ENCODE data around the gene PMF1. TPM values are rescaled to one million over a fixed set of nuclear protein-coding genes. Genes with fewer than 3 reads are reported as not detected.

Gene PMF1
- total RNA-seq, 2 experiments from 2014 or later, result 79.7 to 82.9 TPM

DNA sequence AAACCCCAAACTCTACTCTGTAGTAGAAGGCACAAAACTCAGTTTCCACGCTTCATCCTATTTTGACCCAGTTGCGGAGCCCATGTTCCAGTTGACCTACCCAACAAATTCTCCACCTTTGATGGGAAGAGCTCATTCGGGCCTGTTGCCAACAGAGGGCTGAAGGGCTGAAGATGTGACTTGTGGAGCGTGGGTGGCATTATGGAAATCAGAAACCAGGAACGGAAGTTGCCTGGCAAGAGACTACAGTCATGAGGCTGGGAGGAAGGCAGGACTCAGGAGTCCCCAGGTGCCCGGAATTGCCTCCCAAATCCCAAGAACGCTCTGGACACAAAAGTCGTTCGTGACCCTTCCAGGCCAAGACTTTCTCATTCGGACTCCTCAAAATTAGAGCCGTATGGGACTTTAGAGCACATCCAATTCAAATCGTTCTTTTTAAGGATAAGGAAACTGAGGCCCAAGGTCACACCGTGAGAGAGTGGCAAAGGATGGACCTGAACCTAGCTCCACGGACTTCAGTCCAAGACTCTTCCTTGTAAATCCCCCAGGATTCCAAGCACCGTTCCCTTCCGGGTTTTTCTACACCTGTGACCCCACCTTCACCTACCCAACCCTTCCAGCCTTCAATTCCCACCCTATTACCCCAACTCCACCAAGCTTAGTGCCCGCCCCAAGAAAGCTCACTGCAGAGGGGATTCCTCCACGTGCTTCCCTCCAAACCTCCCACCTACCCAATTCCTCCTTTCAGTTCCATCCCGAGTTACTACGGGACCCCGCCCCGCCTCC is 69.1 kb downstream of the PMF1 start:
- ChIA-PET CTCF (interaction anchor here (0.6 to 2.6 kb wide), 17 partner anchors 9 to 292 kb away, joined by 3 to 9 read pairs (median 4); partner anchors contain the start of gene GLMP), POLR2A (interaction anchor here (0.6 to 1.9 kb wide), 11 partner anchors 9 to 166 kb away, joined by 3 to 8 read pairs (median 3); partner anchors contain the start of genes CCT3, GLMP, SLC25A44 and TSACC)

DNA sequence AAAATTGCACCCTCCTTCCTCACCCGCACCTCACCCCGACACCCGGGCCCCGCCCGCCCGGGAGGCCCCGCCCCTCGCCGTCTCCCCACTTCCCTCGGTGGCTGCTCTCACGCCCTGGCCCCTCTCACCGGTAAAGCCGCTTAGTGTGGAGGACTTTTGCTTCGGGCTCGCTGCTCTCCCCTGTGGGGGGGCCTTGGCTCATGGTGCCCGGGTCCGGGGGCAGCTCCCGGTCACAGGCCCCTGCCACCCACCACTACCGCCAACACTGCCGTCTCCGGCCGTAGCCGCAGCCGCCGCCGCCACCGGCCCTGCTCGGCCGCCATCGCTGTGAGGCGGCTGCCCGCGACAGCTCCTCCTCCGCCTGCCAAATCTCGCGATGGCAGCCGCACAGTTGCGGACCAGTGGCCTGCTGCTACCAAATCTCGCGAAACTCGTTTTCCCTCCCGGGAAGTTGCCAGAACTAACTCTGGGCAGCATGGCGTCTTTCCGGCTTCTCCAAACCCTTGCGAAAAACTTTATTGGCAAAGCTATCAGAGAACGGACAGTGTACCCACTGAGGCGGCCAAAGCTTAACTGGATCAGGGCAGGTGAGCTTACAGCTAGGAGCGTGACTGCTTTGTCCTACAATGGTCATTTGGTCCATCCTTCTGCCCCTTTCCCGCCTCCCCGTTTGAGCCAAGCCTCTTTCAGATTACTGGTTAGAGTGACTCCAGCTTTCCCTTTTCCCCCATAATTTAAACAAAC is 69.8 kb downstream of the PMF1 start, which contains the start of gene SMG5:
SMG5 (minus strand) TSS at position 347 of the 744 bp plus-strand sequence; CDS start at position 202, 145 bp downstream.
- ChIA-PET CTCF (interaction anchor here (0.6 to 2.6 kb wide), 16 partner anchors 9 to 293 kb away, joined by 3 to 9 read pairs (median 4); partner anchors contain the start of gene GLMP), POLR2A (interaction anchor here (0.6 to 1.9 kb wide), 13 partner anchors 9 to 89 kb away, joined by 3 to 8 read pairs (median 3); partner anchors contain the start of genes CCT3, GLMP, PMF1 and SLC25A44)

DNA sequence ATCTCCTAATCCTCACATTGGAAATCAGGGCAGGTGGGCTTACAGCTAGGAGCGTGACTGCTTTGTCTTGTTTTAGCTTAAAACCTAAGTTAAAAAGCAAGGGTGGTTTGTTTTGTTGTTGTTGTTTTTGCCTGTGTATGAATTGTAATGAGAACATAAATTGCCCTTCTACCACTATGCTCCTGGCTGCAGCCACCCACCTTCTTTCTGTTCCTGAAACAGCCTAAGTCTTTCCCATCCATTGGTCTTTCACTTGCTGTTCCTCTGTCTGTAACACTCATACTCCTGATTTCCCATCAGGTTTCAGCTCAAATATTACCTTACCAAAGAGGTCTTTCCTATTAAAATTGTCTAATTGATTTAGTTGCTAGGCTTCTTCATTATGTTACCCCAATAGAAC is 70.7 kb downstream of the PMF1 start:
- ChIA-PET POLR2A (interaction anchor here (0.6 to 1.9 kb wide), 6 partner anchors 8 to 84 kb away, joined by 3 to 8 read pairs (median 6); partner anchors contain the start of genes CCT3, GLMP and TSACC), CTCF (interaction anchor here (0.6 to 2.6 kb wide), 11 partner anchors 9 to 185 kb away, joined by 3 to 9 read pairs (median 4); no protein-coding TSS in a partner anchor)

DNA sequence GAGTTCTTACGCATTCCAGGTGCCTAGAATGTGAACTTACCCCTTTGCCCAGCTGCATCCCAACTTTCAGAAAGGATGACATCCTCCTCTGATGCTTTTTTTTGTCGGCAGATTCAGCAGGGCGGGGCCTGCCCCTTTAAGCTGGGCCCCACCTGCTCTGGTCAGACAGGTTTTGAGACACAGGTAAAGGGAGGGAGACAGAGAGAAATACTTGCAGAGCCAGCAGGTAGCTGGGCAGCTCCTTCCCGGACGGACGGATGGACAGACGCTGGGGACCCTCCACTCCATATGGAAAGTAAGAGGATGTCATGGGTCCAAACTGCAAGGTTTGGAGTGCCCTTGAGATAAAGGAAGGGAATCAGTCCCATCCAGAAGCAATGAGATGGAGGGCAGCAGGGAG is 71.3 kb downstream of the PMF1 start, which contains the start of gene TMEM79:
TMEM79 (plus strand) TSS at position 214 of the 400 bp plus-strand sequence. CDS start 902 bp downstream, outside the sequence.
- CTCF ChIA-PET, result interaction anchor here (0.8 to 1.9 kb wide), 5 partner anchors 11 to 51 kb away, joined by 3 to 6 read pairs (median 3); no protein-coding TSS in a partner anchor
- POLR2A ChIA-PET, result interaction anchor here (1.0 kb wide), 1 partner anchor 9 kb away, joined by 7 read pairs; no protein-coding TSS in a partner anchor

DNA sequence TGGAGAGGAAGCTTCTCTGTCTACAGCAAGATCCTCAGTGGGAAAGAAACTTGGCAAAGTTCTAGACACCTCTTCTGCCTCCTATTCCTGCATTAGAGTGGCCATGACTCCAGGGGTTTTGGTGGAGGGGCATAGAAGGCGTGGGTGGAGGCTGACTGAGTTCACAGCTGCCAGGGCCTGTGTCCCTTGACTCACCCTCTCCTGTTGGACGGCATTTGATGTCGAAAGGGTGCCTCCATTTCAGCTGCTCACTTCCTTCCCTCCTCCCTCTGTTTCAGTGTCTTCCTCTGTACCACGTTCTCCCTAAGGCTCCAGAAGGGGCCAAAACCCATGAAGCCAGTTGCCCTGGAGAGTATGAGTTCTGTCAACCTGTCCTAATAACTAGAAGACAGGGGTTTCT is 72.0 kb downstream of the PMF1 start:
- CTCF ChIA-PET, result interaction anchor here (1.1 kb wide), 1 partner anchor 21 kb away, joined by 3 read pairs; no protein-coding TSS in a partner anchor
- POLR2A ChIA-PET, result interaction anchor here (1.0 kb wide), 1 partner anchor 10 kb away, joined by 7 read pairs; no protein-coding TSS in a partner anchor

DNA sequence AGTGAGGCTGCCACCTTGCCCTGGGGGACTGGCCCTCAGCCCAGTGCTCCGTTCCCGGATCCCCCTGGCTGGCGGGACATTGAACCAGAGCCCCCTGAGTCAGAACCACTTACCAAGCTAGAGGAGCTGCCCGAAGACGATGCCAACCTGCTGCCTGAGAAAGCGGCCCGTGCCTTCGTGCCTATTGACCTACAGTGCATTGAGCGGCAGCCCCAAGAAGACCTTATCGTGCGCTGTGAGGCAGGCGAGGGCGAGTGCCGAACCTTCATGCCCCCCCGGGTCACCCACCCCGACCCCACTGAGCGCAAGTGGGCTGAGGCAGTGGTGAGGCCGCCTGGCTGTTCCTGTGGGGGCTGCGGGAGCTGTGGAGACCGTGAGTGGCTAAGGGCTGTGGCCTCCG is 72.6 kb downstream of the PMF1 start:
- ChIA-PET CTCF (no interaction called here), POLR2A (no interaction called here)

DNA sequence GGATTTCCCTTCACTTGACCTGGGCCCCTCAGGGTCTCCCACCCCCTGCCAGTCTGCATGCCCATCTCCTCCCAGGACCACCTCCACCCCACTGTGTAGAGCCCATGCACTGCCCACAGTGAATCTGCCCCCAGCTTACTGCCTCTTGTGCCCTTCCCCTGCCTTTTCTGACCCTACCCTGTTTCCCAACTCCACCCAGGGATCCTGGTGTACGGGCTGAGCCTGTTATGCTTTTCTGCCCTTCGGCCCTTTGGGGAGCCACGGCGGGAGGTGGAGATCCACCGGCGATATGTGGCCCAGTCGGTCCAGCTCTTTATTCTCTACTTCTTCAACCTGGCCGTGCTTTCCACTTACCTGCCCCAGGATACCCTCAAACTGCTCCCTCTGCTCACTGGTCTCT is 73.3 kb downstream of the PMF1 start:
- POLR2A ChIA-PET, result no interaction called here

More for the DNA sequence above, 73.3 kb downstream of the PMF1 start:
- CTCF ChIA-PET, result no interaction called here

Other genes starting within 250 kb of the PMF1 start
- gene ARHGEF2, start 234.5 kb upstream of the PMF1 start, total RNA-seq, result 100 to 1,000 TPM; 169 TPM
- 100 to 1,000 TPM; 170 to 177 TPM for gene SSR2, start 192.1 kb upstream of the PMF1 start, total RNA-seq
- gene UBQLN4, start 159.2 kb upstream of the PMF1 start, total RNA-seq, result 10 to 100 TPM; 53.8 to 55.4 TPM
- 10 to 100 TPM; 63.5 to 65.9 TPM for gene LAMTOR2, start 158.2 kb upstream of the PMF1 start, total RNA-seq
- under 1 TPM in 1 of 2 experiments, not detected in 1; 0.46 TPM for gene RAB25, start 151.8 kb upstream of the PMF1 start, total RNA-seq
- under 1 TPM; 0.65 to 0.67 TPM for gene MEX3A, start 130.5 kb upstream of the PMF1 start, total RNA-seq
- gene LMNA, start 98.3 kb upstream of the PMF1 start, total RNA-seq, result 10 to 100 TPM; 95.3 to 95.9 TPM
- gene SEMA4A, start 59.4 kb upstream of the PMF1 start, total RNA-seq, result 10 to 100 TPM; 18.4 to 18.8 TPM
- gene SLC25A44, start 18.9 kb upstream of the PMF1 start, total RNA-seq, result 10 to 100 TPM; 26.7 to 31.0 TPM
- gene BGLAP, start 29.2 kb downstream of the PMF1 start, total RNA-seq, result 1 to 10 TPM; 1.8 to 2.2 TPM
- 1 to 10 TPM; 2.3 to 2.5 TPM for gene PAQR6, start 35.0 kb downstream of the PMF1 start, total RNA-seq
- gene SMG5, start 69.8 kb downstream of the PMF1 start, total RNA-seq, result 100 to 1,000 TPM; 109 to 112 TPM
- gene TMEM79, start 71.3 kb downstream of the PMF1 start, total RNA-seq, result 10 to 100 TPM; 10.1 to 10.2 TPM
- gene GLMP, start 82.7 kb downstream of the PMF1 start, total RNA-seq, result 10 to 100 TPM; 20.3 to 20.6 TPM
- not detected for gene VHLL, start 86.3 kb downstream of the PMF1 start, total RNA-seq
- gene CCT3, start 125.3 kb downstream of the PMF1 start, total RNA-seq, result 100 to 1,000 TPM; 500 to 528 TPM
- gene TSACC, start 125.5 kb downstream of the PMF1 start, total RNA-seq, result under 1 TPM in 1 of 2 experiments, not detected in 1; 0.36 TPM
- not detected for gene RHBG, start 156.2 kb downstream of the PMF1 start, total RNA-seq

Measured in activated CD8-positive, alpha-beta memory T cell treated with anti-CD3 and anti-CD28 coated beads for 36 hours (primary cell).